Smooth muscle cell (in vitro differentiated cells): ENCODE measurements around the gene LMX1B. TPM values are rescaled to one million over a fixed set of nuclear protein-coding genes. Genes with fewer than 3 reads are reported as not detected.
A peak's percentile ranks its signal among the peaks of the same experiment; 100 is the strongest.

Experiments
- DNase-seq: peaks from one replicate; lab custom pipeline; 2025; ENCODE audit not compliant: unreplicated experiment; lab: John Stamatoyannopoulos, UW
- H2AFZ ChIP-seq: fragments of 200-600 bp; sonication (generic); 2 replicates; pipeline ENCODE4 v1.6.0; 2016; ENCODE audit warnings: antibody characterized with exemption, low read depth, mild to moderate bottlenecking
- H3F3A ChIP-seq: fragments of 200-600 bp; sonication (generic); 2 replicates; pipeline ENCODE4 v1.6.0; 2017; ENCODE audit warnings: antibody characterized with exemption, low read depth
- H3K27ac ChIP-seq: fragments of 200-600 bp; sonication (generic); 2 replicates; pipeline ENCODE4 v1.5.1; 2016; ENCODE audit warnings: low read depth, mild to moderate bottlenecking
- H3K27me3 ChIP-seq: fragments of 200-600 bp; sonication (generic); 2 replicates; pipeline ENCODE4 v1.6.1; 2016; ENCODE audit warnings: low read depth, mild to moderate bottlenecking
- H3K36me3 ChIP-seq: fragments of 200-600 bp; sonication (generic); 2 replicates; pipeline ENCODE4 v1.5.1; 2016; ENCODE audit warnings: low read depth
- H3K4me1 ChIP-seq: fragments of 200-600 bp; sonication (generic); 2 replicates; pipeline ENCODE4 v1.5.1; 2016; ENCODE audit warnings: low read depth
- H3K4me2 ChIP-seq: fragments of 200-600 bp; sonication (generic); 2 replicates; pipeline ENCODE4 v1.6.0; 2016; ENCODE audit warnings: mild to moderate bottlenecking
- H3K4me3 ChIP-seq: fragments of 200-600 bp; sonication (generic); 2 replicates; pipeline ENCODE4 v1.5.1; 2016; ENCODE audit warnings: mild to moderate bottlenecking
- H3K79me2 ChIP-seq: fragments of 200-600 bp; sonication (generic); 2 replicates; pipeline ENCODE4 v1.6.0; 2016; ENCODE audit warnings: low read depth, mild to moderate bottlenecking
- H3K9ac ChIP-seq: fragments of 200-600 bp; sonication (generic); 2 replicates; pipeline ENCODE4 v1.6.0; 2016; ENCODE audit warnings: low read depth
- H3K9me3 ChIP-seq: fragments of 200-600 bp; sonication (generic); replicated peaks from 2 replicates; pipeline ENCODE4 v1.5.1; 2016; ENCODE audit warnings: low read depth
- H4K20me1 ChIP-seq: fragments of 200-600 bp; sonication (generic); 2 replicates; pipeline ENCODE4 v1.6.0; 2016; ENCODE audit warnings: low read depth
- CTCF ChIP-seq: fragments of 200-600 bp; sonication (generic); IDR thresholded peaks from 2 replicates; pipeline ENCODE4 v1.5.1; 2017; ENCODE audit warnings: borderline replicate concordance, mild to moderate bottlenecking, antibody characterized with exemption; ENCODE audit not compliant: insufficient read depth, poor library complexity, severe bottlenecking
- whole genome bisulfite sequencing: methylation state at CpG from one replicate; pipeline ENCODE4 v1.1.7; 2016; ENCODE audit warnings: low lambda C conversion rate; 5-methylcytosine and 5-hydroxymethylcytosine counted together
- polyA plus RNA-seq: library from polyadenylated mRNA; unstranded; fragments of >200 nt; fragmentation: Nextera tagmentation; extraction: Ambion mirVana; gene quantifications from 2 replicates; pipeline ENCODE4 v1.2.1, GENCODE V29; 2016
- total RNA-seq: library from RNA; depleted of rRNA; stranded (reverse); fragments of >200 nt; gene quantifications from 2 replicates; pipeline ENCODE4 v1.2.3, GENCODE V29; 2014

Gene LMX1B
- total and polyA plus RNA-seq, 2 experiments from 2014 or later: not detected

DNA sequence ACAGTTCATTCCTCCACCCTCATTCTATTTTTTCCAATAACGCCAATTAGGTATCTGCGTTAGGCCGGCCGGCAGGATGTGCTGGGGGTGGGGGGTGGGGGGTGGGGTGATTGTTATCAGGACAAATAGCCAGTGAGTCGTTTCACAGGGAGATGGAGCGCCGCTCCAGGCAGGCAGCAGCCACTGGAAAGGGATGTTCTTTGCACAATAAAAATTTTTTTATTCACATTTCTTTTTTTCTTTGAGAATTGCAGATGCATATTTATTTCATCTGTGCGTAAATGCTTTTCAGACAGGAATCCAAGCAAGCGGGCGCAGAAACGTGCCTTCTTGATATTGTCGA lies 4.1 kb downstream of the LMX1B start:
- Histone ChIP-seq H3K27me3 (peaks cover 93% of the 10 kb centered on the region), H3K4me1 (peaks cover 16% of the 10 kb centered on the region), H3K4me2 (no peak overlapping the region), H3K9me3 (no peaks in the 10 kb centered on the region), H3K79me2 (no peaks in the 10 kb centered on the region), H3F3A (no peaks in the 10 kb centered on the region), H3K27ac (no peak overlapping the region), H3K9ac (no peak overlapping the region), H3K4me3 (no peak overlapping the region), H4K20me1 (no peaks in the 10 kb centered on the region), H3K36me3 (no peaks in the 10 kb centered on the region), H2AFZ (no peak overlapping the region)
- no peak for TF ChIP-seq CTCF
- no peak for DNase-seq
- WGBS: 3% methylated on average over 12 of the region's 12 CpGs

- H3K79me2 ChIP-seq: no peaks in the 10 kb centered on the region
- H3K27me3 ChIP-seq: peaks cover 93% of the 10 kb centered on the region
- DNase-seq: no peak
- no peaks in the 10 kb centered on the region for H3F3A ChIP-seq
- H3K36me3 ChIP-seq: no peaks in the 10 kb centered on the region
- TF ChIP-seq CTCF: no peak
- no peak overlapping the region for H3K4me3 ChIP-seq
- no peak overlapping the region for H3K27ac ChIP-seq
- no peak overlapping the region for H2AFZ ChIP-seq
- WGBS: 4% methylated on average over 11 of the region's 11 CpGs
- H3K4me2 ChIP-seq: no peak overlapping the region
- H3K4me1 ChIP-seq: peaks cover 12% of the 10 kb centered on the region
- H3K9me3 ChIP-seq: no peaks in the 10 kb centered on the region
- H4K20me1 ChIP-seq: no peaks in the 10 kb centered on the region
- H3K9ac ChIP-seq: no peak overlapping the region
Observed at GRCh38 chr9:126618190-126618584, 4.5 kb downstream of the LMX1B start.

GRCh38 chr9:126618585-126619360 lies 5.0 kb downstream of the LMX1B start:
- H3K4me2 ChIP-seq: peak overlapping the region; percentile 31
- no peak overlapping the region for H3K27ac ChIP-seq
- DNase-seq: no peak
- no peaks in the 10 kb centered on the region for H3K36me3 ChIP-seq
- no peak overlapping the region for H2AFZ ChIP-seq
- H3K4me1 ChIP-seq: peaks cover 12% of the 10 kb centered on the region
- H3K4me3 ChIP-seq: no peak overlapping the region
- no peaks in the 10 kb centered on the region for H4K20me1 ChIP-seq
- H3K79me2 ChIP-seq: no peaks in the 10 kb centered on the region
- H3K9me3 ChIP-seq: no peaks in the 10 kb centered on the region
- H3K9ac ChIP-seq: no peak overlapping the region
- H3F3A ChIP-seq: no peaks in the 10 kb centered on the region
- TF ChIP-seq CTCF: no peak
- peaks cover 95% of the 10 kb centered on the region for H3K27me3 ChIP-seq
- 5% methylated on average over 44 of the region's 50 CpGs for WGBS

GRCh38 chr9:126619361-126620135 lies 5.8 kb downstream of the LMX1B start:
- H2AFZ ChIP-seq: no peak overlapping the region
- H4K20me1 ChIP-seq: no peaks in the 10 kb centered on the region
- DNase-seq: no peak
- no peaks in the 10 kb centered on the region for H3F3A ChIP-seq
- no peaks in the 10 kb centered on the region for H3K9me3 ChIP-seq
- peaks cover 19% of the 10 kb centered on the region for H3K4me1 ChIP-seq
- H3K27ac ChIP-seq: no peak overlapping the region
- no peak overlapping the region for H3K4me3 ChIP-seq
- no peak overlapping the region for H3K9ac ChIP-seq
- TF ChIP-seq CTCF: no peak
- no peaks in the 10 kb centered on the region for H3K79me2 ChIP-seq
- H3K27me3 ChIP-seq: peaks cover 100% of the 10 kb centered on the region
- 23% methylated on average over 10 of the region's 10 CpGs for WGBS
- no peak overlapping the region for H3K4me2 ChIP-seq
- no peaks in the 10 kb centered on the region for H3K36me3 ChIP-seq
